NCI-H2227 (cell line): ENCODE results near the gene CAMK1D.
"Not testable (repeated sequence)": the region's sequence is repeated elsewhere in the genome, so short reads cannot be mapped to it uniquely, and the experiment has no call there.

Experiments
- DNase-seq: peaks from one replicate; lab custom pipeline; 2025; ENCODE audit not compliant: unreplicated experiment; lab: John Stamatoyannopoulos, UW

Gene CAMK1D

DNA sequence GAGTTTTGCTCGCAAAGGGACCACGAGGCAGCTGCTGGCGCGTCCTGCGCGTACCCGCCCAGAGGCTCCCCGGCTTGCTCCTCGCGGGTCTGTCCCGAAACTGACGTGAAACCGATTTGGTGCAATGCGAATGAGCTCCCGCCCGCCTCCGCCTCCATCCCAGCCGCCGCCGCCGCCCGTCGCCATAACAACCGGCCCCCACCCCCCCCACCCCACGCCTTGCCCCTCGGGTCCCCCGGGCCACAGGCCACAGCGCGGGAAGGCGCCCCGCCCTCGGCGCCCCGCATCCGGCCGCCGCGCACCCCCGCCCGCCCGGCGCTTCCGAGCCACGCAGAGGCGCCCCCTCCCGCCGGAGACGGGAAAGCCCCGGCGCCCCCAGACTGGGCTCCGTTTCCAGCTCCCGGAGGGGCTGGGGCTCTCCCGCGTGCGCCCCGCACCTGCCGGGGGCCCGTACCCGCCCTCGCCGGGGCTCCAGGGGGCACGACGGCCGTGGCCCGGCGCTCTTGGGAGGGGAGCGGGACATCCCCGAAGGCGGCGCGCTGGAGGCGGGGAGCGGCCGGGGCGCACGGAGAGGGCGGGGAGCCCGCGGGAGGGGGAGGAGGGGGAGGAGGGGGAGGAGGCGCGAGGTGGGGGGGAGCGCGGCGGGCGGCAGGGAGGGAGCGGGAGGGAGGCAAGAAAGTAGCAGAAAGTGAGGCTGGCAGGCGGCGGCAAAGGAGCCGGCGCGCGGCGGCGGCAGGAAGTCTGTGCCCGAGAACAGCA lies at the start of gene CAMK1D:
Gene CAMK1D (plus strand): TSS at position 678 of the 759 bp plus-strand sequence.
- peak; percentile 64 for DNase-seq

DNA sequence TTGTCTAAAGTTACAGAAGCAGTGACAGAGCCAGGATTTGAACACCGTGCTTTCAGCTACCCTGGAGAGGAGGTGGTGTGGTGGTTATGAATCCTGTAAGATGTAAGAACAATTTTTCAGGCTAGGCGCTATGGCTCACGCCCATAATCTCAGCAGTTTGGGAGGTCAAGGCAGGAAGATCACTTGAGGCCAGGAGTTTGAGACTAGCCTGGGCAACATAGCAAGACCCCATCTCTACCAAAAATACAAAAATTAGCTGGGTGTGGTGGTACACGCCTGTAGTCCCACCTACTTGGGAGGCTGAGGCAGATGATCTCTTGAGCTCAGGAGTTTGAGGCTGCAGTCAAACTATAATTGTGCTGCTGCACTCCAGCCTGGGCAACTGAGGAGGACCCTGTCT lies 48.3 kb upstream of the CAMK1D start:
- not testable (repeated sequence) for DNase-seq

DNA sequence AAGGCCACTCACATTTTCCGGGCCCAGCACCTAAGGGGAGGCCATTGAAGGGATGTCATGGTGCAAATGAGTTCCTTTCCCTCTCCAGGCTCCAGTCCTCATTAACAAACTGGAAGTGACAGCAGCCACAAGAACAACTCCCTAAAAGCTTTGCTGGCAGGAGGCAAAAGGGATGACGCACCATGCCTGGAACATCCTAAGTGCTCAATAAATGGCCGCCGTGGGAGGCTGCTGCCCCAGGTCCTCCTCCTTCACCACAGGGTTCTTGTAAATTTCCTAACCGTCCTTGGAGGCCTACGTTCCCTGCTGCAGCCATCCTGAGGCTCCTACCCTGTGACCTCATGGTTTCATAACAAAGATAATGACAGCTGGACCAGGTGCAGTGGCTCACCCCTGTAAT lies 41.3 kb upstream of the CAMK1D start:
- no peak for DNase-seq

DNA sequence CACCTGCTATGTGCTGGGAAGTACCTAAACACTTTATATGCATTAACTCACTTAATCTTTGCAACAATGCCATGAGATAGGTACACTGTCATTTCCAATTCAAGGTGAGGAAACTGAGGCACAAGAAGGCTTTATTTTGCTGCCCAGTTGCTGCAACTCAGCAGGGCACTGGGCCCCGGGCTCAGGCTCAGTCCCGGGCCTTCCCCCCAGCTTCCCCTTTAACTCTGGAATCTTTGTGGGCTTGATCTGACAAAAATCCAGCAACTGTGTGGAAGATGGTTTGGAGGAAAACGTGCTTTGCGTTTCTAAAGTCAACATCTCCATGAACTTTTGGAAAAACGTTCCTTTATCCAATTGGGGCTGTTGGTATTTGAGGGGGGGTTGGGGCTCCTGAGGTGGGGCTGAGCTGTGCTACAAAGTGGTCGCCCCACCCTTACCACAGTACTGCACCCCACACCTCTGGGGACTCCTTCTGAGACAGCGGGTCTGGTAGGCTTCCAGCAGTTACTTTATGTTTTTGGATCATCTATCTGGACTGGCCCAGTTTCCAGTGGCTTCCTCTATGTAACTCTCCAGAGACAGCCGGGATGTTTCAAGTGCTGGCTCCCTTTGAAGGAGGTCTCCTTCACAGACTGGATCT lies 40.5 kb upstream of the CAMK1D start:
- DNase-seq, result no peak

DNA sequence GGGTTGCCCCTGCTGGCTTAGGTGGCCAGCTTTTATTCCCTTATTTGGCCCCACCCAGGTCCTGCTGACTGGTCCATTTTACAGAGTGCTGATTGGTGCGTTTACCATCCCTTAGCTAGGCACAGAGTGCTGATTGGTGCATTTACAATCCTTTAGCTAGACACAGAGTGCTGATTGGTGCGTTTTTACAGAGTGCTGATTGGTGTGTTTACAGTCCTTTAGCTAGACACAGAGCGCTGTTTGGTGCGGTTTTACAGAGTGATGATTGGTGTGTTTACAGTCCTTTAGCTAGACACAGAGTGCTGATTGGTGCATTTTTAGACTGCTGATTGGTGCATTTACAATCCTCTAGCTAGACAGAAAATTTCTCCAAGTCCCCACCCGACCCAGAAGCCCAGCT lies 39.6 kb upstream of the CAMK1D start:
- DNase-seq, result not testable (repeated sequence)

DNA sequence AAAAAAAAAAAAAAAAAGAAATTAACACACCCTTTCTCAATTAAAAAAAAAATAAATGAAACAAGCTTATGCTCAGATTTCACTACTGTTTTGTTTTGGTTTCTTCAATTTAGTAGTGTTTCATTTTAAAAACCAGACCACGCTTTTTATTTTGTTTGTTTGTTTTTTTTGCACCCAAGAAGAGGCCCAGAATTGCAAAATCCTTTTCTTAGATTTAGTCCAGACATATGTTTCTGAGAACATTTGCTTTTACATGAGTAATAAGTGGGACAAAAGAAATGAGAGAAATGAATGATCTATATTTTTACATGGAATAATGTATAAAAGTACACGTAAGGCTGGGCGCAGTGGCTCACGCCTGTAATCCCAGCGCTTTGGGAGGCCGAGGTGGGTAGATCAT lies 34.5 kb upstream of the CAMK1D start:
- DNase-seq, result no peak

DNA sequence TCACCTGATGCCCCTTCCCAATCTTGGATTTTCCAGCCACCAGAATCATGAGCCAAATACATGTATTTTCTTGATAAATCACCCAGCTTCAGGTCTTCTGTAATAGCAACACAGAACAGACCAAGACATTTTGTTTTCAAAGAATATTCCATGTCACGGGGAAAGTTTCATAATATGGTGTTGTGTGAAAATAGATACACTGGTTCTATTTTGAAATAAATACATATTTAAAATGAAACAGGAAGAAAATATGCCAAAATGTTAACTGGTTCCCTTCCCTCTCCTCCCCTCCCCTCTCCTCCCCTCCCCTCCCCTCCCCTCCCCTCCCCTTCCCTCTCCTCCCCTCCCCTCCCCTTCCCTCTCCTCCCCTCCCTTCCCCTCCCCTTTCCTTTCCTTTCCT lies 30.3 kb upstream of the CAMK1D start:
- DNase-seq, result no peak

DNA sequence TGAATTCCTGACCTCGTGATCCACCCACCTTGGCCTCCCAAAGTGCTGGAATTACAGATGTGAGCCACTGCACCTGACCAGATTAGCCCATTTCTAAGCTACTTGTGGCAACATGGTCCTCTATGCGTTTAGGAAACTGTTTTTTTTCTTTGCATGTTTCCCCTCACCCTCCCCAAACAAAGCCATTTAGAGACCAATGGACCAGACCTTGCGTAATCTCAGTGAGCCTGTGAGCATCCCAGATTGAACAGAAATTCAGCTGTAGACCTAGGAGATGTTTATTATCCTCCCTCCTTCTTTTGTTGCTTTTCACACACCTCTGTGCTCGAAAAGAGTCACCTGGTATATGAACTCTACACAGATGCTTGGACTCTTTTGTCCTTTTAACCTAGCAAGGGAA lies 28.5 kb upstream of the CAMK1D start:
- DNase-seq, result no peak

DNA sequence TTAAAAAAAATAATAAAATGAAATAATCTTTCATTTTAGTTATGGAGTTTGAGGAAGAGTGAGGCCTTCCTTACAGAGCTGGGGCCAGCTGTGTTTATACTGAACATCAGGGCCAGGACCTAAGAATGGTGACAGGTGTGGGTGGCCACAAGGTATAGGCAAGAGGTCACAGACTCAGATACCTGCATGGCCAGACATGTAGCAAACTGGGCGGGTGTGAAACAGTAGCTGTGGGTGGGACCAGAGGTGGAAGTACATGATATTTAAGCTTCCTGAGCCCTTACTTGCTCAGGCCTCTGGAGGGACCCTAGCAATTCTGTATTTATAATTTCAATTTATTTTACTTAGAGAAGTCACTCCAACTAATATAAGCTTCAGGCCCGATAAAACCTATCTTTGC lies 27.7 kb upstream of the CAMK1D start:
- no peak for DNase-seq

DNA sequence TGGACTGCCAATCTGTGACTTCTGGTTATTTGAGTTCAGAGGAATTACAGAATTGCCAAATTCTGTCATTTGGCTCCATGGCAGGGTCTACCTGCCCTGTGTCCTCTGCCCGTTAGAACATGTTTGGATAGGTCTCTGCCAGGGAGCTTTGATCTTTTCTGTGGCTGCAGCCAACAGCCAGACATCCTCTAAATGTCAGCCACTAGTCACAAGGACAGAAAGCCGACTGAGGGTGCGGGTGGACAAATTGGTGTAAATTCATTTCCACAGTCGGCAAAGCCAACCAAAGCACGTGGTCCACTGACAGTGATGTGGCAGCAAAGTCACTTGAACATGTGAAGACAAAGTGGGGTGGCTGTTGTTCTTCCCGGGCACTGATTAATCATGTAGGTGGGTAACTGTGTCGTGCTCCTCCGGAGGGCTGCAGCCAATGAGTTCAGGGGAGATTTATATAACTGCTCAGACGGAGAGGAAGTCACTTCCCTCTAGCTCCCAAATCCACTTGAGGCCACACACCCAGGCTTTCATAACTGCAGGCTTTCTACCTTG lies 26.7 kb upstream of the CAMK1D start:
- DNase-seq, result no peak

DNA sequence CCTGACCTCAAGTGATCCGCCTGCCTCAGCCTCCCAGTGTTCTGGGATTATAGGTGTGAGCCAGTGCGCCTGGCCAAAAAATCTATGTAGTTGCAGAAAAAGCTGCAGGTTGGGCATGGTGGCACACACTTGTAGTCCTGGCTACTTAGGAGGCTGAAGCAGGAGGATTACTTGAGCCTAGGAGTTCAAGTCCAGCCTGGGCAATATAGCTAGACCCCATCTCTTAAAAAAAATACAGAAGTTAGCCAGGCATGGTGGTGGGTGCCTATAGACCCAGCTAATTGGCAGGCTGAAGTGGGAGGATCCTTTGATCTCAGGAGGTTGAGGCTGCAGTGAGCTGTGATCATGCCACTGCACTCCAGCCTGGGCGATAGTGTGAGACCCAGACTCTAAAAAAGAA lies 24.8 kb upstream of the CAMK1D start:
- no peak for DNase-seq

DNA sequence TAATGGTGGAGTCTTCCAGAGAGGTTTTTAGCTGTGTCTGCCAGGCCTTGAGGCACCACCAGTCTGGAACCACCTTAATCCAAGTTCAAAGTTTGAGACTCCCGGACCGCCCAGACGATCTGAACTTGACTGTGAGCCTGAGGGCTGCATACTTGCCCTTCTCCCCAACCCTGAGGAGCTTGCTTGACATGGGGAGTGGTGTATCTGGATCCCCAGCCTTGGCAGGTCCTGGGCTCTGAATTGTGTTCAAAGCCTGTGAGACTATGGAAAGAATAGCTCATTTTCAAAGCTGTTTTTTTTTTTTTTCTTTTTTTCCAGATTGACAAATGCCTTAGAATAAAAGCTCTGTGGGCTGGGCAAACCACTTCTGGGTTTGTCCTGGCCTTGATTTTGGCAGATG lies 22.3 kb upstream of the CAMK1D start:
- no peak for DNase-seq

DNA sequence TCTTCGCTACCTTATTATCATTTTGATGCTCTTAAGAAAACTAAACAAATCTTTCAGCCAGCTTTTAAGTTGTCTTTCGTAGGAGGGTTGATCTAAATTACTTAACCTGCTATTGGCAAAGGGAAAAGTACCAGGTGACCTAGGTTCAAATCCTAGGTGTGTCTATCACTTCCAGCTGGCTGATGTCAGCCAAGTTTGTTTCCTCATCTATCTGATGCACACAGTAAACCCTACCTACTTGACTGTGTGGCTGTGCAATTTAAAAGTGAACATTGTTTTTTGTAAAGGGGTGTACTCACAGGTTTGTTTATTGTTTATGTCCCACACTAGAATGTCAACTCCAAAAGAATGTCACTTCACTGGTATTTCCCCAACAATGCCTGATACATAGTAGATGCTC lies 21.9 kb upstream of the CAMK1D start:
- no peak for DNase-seq

DNA sequence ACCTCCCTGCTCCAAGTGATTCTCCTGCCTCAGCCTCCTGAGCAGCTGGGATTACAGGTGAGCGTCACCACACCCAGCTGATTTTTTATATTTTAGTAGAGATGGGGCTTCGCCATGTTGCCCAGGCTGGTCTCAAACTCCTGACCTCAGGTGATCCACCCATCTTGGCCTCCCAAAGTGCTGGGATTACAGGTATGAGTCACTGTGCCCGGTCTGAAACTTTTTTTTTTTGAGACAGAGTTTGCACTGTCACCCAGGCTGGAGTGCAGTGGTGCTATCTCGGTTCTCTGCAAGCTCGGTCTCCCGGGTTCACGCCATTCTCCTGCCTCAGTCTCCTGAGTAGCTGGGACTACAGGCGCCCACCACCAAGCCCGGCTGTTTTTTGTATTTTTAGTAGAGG lies 21.0 kb upstream of the CAMK1D start:
- DNase-seq, result not testable (repeated sequence)

DNA sequence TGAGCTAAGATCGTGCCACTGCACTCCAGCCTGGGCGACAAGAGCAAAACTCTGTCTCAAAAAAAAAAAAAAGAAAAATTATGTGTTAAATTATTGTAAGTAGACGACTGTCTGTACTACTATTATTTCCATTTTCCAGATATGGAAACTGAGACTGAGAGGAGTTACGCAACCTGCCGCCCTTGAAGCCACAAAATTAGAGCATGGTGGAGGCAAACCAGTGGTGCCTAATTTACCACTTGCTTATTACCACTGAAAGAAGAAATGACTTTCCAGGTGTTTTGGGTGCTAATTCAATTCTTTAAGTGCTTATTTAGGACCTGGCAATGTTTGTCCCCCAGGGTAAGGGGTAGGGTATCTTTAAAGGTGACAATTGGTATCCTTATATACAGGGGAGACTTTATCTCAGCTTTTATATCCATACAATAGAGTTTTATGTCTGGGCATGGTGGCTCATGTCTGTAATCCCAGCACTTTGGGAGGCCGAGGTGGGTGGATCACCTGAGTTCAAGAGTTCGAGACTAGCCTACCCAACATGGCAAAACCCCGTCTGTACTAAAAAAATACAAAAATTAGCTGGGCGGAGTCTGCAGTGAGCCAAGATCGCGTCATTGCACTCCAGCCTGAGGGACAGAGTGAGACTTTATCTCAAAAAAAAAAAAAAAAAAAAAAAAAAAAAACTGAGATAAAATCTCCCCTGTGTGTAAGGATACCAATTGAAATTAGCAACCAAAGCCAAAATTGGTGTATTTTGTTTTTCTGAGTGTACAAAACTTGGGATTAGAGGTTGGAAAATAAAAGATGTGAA lies 16.6 kb upstream of the CAMK1D start:
- no peak for DNase-seq

DNA sequence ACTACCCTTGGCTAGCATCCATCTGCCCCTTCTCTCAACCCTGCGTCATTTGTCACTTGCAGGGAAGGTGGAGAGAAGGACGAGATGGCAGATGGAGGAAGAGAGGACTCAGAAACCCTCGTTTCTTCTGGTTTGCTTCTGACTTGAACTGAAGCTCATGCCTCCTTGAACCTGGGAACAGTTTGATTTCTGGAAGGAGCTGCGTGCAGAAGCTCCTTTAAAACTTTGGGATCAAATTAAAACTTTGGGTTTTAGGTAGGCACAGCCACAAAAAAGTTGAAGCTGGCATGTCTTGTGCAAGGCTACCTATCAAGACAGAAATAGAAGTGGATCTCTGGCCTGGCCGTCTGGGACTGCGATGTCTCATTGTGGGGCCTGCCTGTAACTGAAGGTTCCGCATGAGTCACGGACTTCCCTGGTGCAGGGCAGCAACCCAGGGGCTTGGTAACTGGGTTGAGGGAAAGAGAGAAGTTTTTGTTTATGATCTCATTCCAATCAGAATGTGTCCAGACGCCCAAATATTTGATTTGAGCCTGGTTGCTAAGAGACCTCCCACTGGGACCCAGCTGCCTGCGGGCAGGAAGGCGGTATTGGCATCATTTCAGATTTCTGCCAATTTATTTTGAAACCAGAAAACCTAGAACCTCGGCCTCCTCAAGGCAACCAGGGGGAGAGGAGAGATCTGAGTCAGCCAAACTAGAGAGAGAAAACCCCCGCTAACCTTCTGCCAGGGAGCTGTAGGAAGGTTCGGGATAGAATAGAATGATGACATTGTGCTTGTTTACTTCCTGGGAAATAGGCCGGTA lies 15.8 kb upstream of the CAMK1D start:
- peak; percentile 14 for DNase-seq

DNA sequence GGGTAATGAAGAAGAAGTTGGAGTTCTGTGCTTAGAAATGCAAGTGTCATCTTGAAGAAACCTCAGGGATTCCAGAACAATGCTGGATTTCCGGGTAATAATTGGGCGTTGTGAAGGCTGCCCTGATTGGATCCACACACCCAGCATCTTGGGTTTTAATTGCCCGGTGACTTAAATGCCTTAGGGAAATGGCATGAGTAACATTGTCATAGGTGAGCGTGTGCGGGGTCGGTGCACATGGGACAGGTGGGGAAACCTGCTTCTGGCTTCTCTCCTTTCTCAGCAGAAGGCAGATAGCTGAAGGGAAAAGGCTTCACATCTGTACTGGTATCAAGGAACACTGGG lies 15.2 kb upstream of the CAMK1D start:
- no peak for DNase-seq

DNA sequence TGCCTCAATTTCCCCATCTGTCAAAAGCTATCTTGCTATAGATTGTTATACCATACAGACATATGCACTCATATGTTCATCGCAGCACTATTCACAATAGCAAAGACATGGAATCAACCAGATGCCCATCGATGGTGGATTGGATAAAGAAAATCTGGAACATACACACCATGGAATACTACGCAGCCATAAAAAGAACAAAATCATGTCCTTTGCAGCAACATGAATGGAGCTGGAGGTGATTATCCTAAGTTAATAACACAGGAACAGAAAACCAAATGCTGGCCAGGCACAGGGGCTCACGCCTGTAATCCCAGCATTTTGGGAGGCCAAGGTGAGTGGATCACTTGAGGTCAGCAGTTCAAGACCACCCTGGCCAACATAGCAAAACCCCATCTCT lies 14.2 kb upstream of the CAMK1D start:
- not testable (repeated sequence) for DNase-seq

DNA sequence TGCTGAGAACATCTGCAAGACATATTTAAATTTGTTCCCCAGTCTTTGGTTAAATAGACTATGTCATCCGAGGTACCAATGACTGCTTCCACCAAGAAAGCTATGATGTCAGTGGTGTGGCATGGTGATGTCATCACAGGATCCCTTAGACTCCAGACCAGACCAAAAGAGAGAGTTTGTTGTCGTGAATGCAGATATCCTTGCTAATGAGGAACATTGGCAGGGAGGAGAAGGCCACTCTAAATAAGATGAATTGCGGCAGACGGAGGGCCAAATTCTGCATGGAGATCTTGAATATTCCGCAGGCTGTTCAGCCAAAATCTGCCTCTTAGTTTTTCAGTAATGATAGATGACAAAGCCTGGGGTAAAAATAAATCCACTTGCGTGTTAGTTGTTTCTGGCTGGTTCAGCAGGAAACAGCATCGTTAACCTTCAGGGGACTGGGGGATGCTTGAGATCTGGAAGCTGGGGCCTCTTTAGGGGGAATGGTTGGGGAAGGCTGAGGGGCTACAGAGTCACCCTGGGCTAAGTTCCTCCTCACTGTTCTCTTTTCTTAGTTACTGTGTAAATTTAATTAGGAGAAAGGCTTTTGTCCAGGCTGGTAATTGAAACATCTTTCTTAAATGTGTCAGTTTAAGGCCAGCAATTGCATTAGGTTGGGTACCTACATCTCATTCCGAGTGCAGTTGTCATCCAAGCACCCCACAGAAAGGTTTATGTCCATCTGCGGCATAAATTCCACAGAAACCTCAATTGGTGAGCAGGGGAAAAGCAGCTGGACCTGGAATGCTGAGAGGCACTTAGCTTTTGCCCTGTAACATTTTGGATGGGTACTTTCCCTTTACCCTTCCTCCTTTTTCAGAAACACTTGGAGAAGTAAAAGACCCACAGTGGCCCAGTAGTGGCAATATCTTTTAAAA lies 11.6 kb upstream of the CAMK1D start:
- DNase-seq, result no peak

DNA sequence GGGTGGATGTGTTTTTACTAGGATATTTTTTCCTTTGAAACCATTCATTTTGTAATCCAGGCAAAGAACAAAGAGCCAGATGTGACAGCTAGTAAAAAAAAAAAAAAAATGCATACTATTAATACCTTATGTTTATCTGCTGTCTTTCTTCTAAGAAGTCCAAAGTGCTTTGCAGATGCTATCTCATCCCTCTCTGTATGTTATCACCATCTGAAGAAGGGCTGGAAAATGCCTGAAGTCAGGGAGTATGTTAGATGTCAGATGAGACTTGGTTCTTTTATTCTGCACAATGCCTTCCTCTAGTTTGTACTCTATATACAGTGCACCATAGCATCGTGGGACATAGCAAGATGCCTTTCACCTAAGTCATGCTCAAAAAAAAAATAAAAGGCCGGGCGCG lies 10.4 kb upstream of the CAMK1D start:
- no peak for DNase-seq
